ENCODE results near the gene RHBDD1. TPM values are rescaled to one million over a fixed set of nuclear protein-coding genes. Genes with fewer than 3 reads are reported as not detected.

Gene RHBDD1
- total RNA-seq, 1 donor: 92.2 TPM

GRCh38 chr2:226902041-226902966 lies 66.5 kb downstream of the RHBDD1 start:
- Histone ChIP-seq H3K4me1 (ENCODE audit: insufficient read depth, low read length) (peaks cover 12% of the 10 kb centered on the region), H3K4me3 (ENCODE audit: low read length) (no peak overlapping the region), H3K9me3 (ENCODE audit: low read depth, low read length) (no peaks in the 10 kb centered on the region), H3K27me3 (ENCODE audit: insufficient read depth, low read length) (no peaks in the 10 kb centered on the region)

DNA sequence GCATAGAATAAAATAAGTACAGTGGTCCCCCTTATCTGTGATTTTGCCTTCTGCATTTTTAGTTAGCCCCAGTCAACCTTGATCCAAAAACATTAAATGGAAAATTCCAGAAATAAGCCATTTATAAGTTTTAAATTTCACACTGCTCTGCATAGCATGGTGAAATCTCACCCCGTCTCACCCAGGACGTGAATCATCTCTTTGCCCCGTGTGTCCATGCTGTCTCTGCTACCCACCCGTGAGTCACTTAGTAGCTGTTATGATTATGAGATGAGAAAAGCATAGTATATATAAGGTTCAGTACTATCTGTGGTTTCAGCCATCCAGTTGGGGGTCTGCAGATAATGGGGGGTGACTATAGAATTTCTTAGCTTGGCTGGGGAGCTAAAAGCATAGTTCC lies 67.3 kb downstream of the RHBDD1 start:
- peaks cover 14% of the 10 kb centered on the region for H3K4me1 ChIP-seq (ENCODE audit: insufficient read depth, low read length)
- no peak overlapping the region for H3K4me3 ChIP-seq (ENCODE audit: low read length)
- no peaks in the 10 kb centered on the region for H3K27me3 ChIP-seq (ENCODE audit: insufficient read depth, low read length)
- H3K9me3 ChIP-seq (ENCODE audit: low read depth, low read length): no peaks in the 10 kb centered on the region

DNA sequence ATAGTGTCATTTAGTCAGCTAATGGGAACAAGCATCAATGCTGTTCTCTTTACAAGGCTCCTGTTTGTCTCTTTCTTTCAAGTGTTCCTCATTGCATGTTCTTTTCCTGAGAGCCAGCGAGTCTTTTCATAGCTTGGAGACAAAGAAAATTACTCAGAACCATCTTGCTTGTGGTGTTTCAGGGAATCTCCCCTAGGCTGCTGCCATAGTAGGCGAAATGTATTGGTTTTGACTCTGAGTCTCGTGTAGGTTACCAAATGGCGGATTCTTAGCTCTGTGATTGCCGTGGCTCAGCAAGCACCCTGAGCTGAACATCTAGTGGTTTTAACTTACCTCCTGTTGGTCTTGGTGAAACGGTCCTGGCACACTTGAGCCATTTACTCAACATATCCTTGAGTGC lies 68.7 kb downstream of the RHBDD1 start:
- no peaks in the 10 kb centered on the region for H3K9me3 ChIP-seq (ENCODE audit: low read depth, low read length)
- no peaks in the 10 kb centered on the region for H3K27me3 ChIP-seq (ENCODE audit: insufficient read depth, low read length)
- peaks cover 15% of the 10 kb centered on the region for H3K4me1 ChIP-seq (ENCODE audit: insufficient read depth, low read length)
- no peak overlapping the region for H3K4me3 ChIP-seq (ENCODE audit: low read length)

GRCh38 chr2:226905718-226906117 lies 69.9 kb downstream of the RHBDD1 start:
- no peaks in the 10 kb centered on the region for H3K9me3 ChIP-seq (ENCODE audit: low read depth, low read length)
- H3K4me3 ChIP-seq (ENCODE audit: low read length): no peak overlapping the region
- peaks cover 15% of the 10 kb centered on the region for H3K4me1 ChIP-seq (ENCODE audit: insufficient read depth, low read length)
- H3K27me3 ChIP-seq (ENCODE audit: insufficient read depth, low read length): no peaks in the 10 kb centered on the region

GRCh38 chr2:226906163-226906693 lies 70.4 kb downstream of the RHBDD1 start:
- peak overlapping the region; percentile 2 for H3K4me3 ChIP-seq (ENCODE audit: low read length)
- no peaks in the 10 kb centered on the region for H3K9me3 ChIP-seq (ENCODE audit: low read depth, low read length)
- H3K27me3 ChIP-seq (ENCODE audit: insufficient read depth, low read length): no peaks in the 10 kb centered on the region
- H3K4me1 ChIP-seq (ENCODE audit: insufficient read depth, low read length): peaks cover 15% of the 10 kb centered on the region

- Histone ChIP-seq H3K27me3 (ENCODE audit: insufficient read depth, low read length) (no peaks in the 10 kb centered on the region), H3K4me3 (ENCODE audit: low read length) (no peak overlapping the region), H3K4me1 (ENCODE audit: insufficient read depth, low read length) (peaks cover 15% of the 10 kb centered on the region), H3K9me3 (ENCODE audit: low read depth, low read length) (no peaks in the 10 kb centered on the region)
These were observed 73.3 kb downstream of the RHBDD1 start for GRCh38 chr2:226909126-226909525.

- Histone ChIP-seq H3K9me3 (ENCODE audit: low read depth, low read length) (no peaks in the 10 kb centered on the region), H3K27me3 (ENCODE audit: insufficient read depth, low read length) (no peaks in the 10 kb centered on the region), H3K4me3 (ENCODE audit: low read length) (no peak overlapping the region), H3K4me1 (ENCODE audit: insufficient read depth, low read length) (peaks cover 12% of the 10 kb centered on the region)
These were observed 74.0 kb downstream of the RHBDD1 start for GRCh38 chr2:226909836-226910235.

DNA sequence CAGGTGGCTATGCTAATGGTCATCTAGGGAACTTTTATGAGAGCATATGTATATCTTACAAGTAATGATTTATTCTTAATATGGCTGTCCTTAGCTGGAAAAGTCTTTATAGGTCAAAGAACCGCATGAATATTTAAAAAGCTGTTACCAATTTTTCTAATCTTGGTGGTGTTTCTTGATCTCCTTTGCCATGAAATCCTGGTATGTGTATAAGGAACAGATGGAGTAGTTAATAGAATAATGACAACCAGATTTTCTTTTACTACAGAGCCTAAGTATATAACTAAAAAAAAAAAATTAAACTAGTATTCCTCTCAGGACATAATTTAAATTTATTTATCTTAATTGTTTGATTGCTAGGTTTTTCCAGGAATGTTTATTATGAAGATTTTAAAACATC lies 74.5 kb downstream of the RHBDD1 start:
- H3K9me3 ChIP-seq (ENCODE audit: low read depth, low read length): no peaks in the 10 kb centered on the region
- H3K4me3 ChIP-seq (ENCODE audit: low read length): no peak overlapping the region
- H3K4me1 ChIP-seq (ENCODE audit: insufficient read depth, low read length): peaks cover 7% of the 10 kb centered on the region
- no peaks in the 10 kb centered on the region for H3K27me3 ChIP-seq (ENCODE audit: insufficient read depth, low read length)

DNA sequence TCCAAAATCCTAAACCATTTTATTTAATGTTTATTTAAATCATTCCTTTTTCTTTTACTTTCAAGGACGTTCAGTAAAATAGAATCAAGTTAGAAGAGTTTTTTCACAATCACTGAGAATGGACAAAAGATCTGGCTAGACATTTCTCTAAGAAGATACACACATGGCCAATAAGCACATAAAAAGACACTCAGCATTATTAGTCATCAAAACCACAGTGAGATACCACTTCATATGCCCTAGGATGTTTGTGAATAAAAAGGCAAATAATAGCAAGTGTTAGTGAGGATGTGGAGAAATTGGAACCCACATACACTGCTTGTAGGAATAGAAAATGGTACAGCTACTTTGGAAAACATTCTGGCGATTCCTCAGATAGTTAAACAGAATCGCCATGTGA lies 76.1 kb downstream of the RHBDD1 start:
- no peaks in the 10 kb centered on the region for H3K9me3 ChIP-seq (ENCODE audit: low read depth, low read length)
- peaks cover 3% of the 10 kb centered on the region for H3K4me1 ChIP-seq (ENCODE audit: insufficient read depth, low read length)
- no peaks in the 10 kb centered on the region for H3K27me3 ChIP-seq (ENCODE audit: insufficient read depth, low read length)
- H3K4me3 ChIP-seq (ENCODE audit: low read length): no peak overlapping the region

GRCh38 chr2:226913641-226914040 lies 77.8 kb downstream of the RHBDD1 start:
- Histone ChIP-seq H3K4me1 (ENCODE audit: insufficient read depth, low read length) (no peaks in the 10 kb centered on the region), H3K27me3 (ENCODE audit: insufficient read depth, low read length) (no peaks in the 10 kb centered on the region), H3K9me3 (ENCODE audit: low read depth, low read length) (no peaks in the 10 kb centered on the region), H3K4me3 (ENCODE audit: low read length) (no peak overlapping the region)

DNA sequence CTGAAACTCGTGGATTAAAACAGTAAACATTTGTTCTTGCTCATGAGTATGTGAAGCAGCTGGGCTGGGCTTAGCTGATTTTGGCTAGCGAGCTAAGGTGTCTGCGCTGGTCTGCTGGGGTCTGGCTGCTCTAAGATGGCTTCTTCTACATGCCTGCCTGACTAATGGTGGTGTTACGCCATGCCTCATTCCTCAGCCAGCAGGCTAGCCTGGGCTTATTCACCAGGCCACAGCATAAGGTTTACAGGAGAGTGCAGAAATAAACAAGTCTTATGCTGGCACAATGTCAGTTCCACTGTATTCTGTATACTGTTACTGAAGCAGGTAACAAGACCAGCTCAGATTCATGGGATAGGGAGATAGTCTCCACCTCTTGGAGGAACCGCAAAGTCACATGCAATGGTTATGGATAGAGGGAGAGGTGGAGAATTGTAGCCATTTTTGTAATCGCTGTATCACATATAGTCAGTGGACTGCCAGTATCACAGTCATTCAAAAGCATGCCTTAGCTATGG lies 80.0 kb downstream of the RHBDD1 start:
- Histone ChIP-seq H3K4me1 (ENCODE audit: insufficient read depth, low read length) (no peaks in the 10 kb centered on the region), H3K9me3 (ENCODE audit: low read depth, low read length) (no peaks in the 10 kb centered on the region), H3K4me3 (ENCODE audit: low read length) (no peak overlapping the region), H3K27me3 (ENCODE audit: insufficient read depth, low read length) (no peaks in the 10 kb centered on the region)

GRCh38 chr2:226916669-226917068 lies 80.8 kb downstream of the RHBDD1 start:
- no peak overlapping the region for H3K4me3 ChIP-seq (ENCODE audit: low read length)
- no peaks in the 10 kb centered on the region for H3K4me1 ChIP-seq (ENCODE audit: insufficient read depth, low read length)
- H3K27me3 ChIP-seq (ENCODE audit: insufficient read depth, low read length): no peaks in the 10 kb centered on the region
- H3K9me3 ChIP-seq (ENCODE audit: low read depth, low read length): no peaks in the 10 kb centered on the region

DNA sequence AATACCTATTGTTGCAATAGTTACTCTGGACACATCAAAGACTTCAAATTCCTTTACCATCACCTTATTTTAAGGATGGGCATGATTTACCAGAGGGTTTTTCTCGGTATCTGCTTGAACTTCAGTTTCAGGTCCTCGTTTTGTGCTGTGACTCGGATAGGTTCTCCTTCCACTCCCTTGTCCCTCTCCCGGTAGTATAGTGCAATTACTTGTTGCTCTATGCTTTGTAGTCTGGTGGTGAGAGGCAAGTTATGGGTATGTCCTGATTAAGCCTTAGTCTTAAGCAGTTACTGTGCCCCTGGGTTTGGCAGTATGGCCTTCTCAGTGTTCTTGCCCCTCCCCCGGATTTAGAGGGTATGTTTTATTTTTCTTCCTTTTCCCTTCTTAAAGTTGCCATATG lies 96.6 kb downstream of the RHBDD1 start:
- H3K9me3 ChIP-seq (ENCODE audit: low read depth, low read length): no peaks in the 10 kb centered on the region

GRCh38 chr2:226934546-226935201 lies 98.8 kb downstream of the RHBDD1 start:
- no peak overlapping the region for H3K4me3 ChIP-seq (ENCODE audit: low read length)
- no peaks in the 10 kb centered on the region for H3K4me1 ChIP-seq (ENCODE audit: insufficient read depth, low read length)
- no peaks in the 10 kb centered on the region for H3K27me3 ChIP-seq (ENCODE audit: insufficient read depth, low read length)
- H3K9me3 ChIP-seq (ENCODE audit: low read depth, low read length): no peaks in the 10 kb centered on the region

More for the DNA sequence above, 96.6 kb downstream of the RHBDD1 start:
- no peaks in the 10 kb centered on the region for H3K27me3 ChIP-seq (ENCODE audit: insufficient read depth, low read length)
- no peak overlapping the region for H3K4me3 ChIP-seq (ENCODE audit: low read length)
- H3K4me1 ChIP-seq (ENCODE audit: insufficient read depth, low read length): no peaks in the 10 kb centered on the region

GRCh38 chr2:226943862-226944620 lies 108.2 kb downstream of the RHBDD1 start:
- no peaks in the 10 kb centered on the region for H3K27me3 ChIP-seq (ENCODE audit: insufficient read depth, low read length)
- no peaks in the 10 kb centered on the region for H3K4me1 ChIP-seq (ENCODE audit: insufficient read depth, low read length)
- H3K4me3 ChIP-seq (ENCODE audit: low read length): no peak overlapping the region
- no peaks in the 10 kb centered on the region for H3K9me3 ChIP-seq (ENCODE audit: low read depth, low read length)

Measured in mononuclear cell (primary cell).